ENCODE results near the gene SH2D4B.

Gene SH2D4B

GRCh38 chr10:80585812-80586211 lies 48.1 kb downstream of the SH2D4B start:
- TF ChIP-seq CTCF (IDR thresholded peaks at IDR 0.05) = no peak
- Histone ChIP-seq H2AFZ (no peak overlapping the region), H3K9me3 (ENCODE audit: control insufficient read depth, low read length) (no peaks in the 10 kb centered on the region), H3K79me2 (no peaks in the 10 kb centered on the region), H3K4me1 (no peaks in the 10 kb centered on the region), H3K36me3 (ENCODE audit: control insufficient read depth, insufficient read depth, low read length) (no peaks in the 10 kb centered on the region), H3K4me2 (ENCODE audit: low read length) (no peak overlapping the region), H3K9ac (no peak overlapping the region), H3K27me3 (ENCODE audit: control insufficient read depth, insufficient read depth, low read length) (no peaks in the 10 kb centered on the region), H3K27ac (no peak overlapping the region), H3K4me3 (ENCODE audit: low read depth, low read length) (no peak overlapping the region)

GRCh38 chr10:80588546-80588945 lies 50.8 kb downstream of the SH2D4B start:
- H3K4me1 ChIP-seq = no peaks in the 10 kb centered on the region
- no peak overlapping the region for H2AFZ ChIP-seq
- no peak overlapping the region for H3K9ac ChIP-seq
- no peaks in the 10 kb centered on the region for H3K79me2 ChIP-seq
- H3K36me3 ChIP-seq (ENCODE audit: control insufficient read depth, insufficient read depth, low read length) = no peaks in the 10 kb centered on the region
- no peaks in the 10 kb centered on the region for H3K9me3 ChIP-seq (ENCODE audit: control insufficient read depth, low read length)
- H3K27me3 ChIP-seq (ENCODE audit: control insufficient read depth, insufficient read depth, low read length) = no peaks in the 10 kb centered on the region
- no peak overlapping the region for H3K4me2 ChIP-seq (ENCODE audit: low read length)
- no peak overlapping the region for H3K27ac ChIP-seq
- no peak for TF ChIP-seq CTCF (IDR thresholded peaks at IDR 0.05)
- H3K4me3 ChIP-seq (ENCODE audit: low read depth, low read length) = no peak overlapping the region

- Histone ChIP-seq H3K27me3 (ENCODE audit: control insufficient read depth, insufficient read depth, low read length) (no peaks in the 10 kb centered on the region), H3K9ac (no peak overlapping the region), H3K4me2 (ENCODE audit: low read length) (no peak overlapping the region), H2AFZ (no peak overlapping the region), H3K79me2 (no peaks in the 10 kb centered on the region), H3K4me3 (ENCODE audit: low read depth, low read length) (no peak overlapping the region), H3K36me3 (ENCODE audit: control insufficient read depth, insufficient read depth, low read length) (no peaks in the 10 kb centered on the region), H3K9me3 (ENCODE audit: control insufficient read depth, low read length) (no peaks in the 10 kb centered on the region), H3K4me1 (no peaks in the 10 kb centered on the region), H3K27ac (no peak overlapping the region)
- no peak for TF ChIP-seq CTCF (IDR thresholded peaks at IDR 0.05)
Measured at GRCh38 chr10:80589726-80590373, 52.1 kb downstream of the SH2D4B start.

GRCh38 chr10:80590585-80591125 lies 53.0 kb downstream of the SH2D4B start:
- Histone ChIP-seq H3K9ac (no peak overlapping the region), H3K4me3 (ENCODE audit: low read depth, low read length) (no peak overlapping the region), H3K79me2 (no peaks in the 10 kb centered on the region), H3K9me3 (ENCODE audit: control insufficient read depth, low read length) (no peaks in the 10 kb centered on the region), H2AFZ (no peak overlapping the region), H3K4me2 (ENCODE audit: low read length) (no peak overlapping the region), H3K4me1 (no peaks in the 10 kb centered on the region), H3K27me3 (ENCODE audit: control insufficient read depth, insufficient read depth, low read length) (no peaks in the 10 kb centered on the region), H3K36me3 (ENCODE audit: control insufficient read depth, insufficient read depth, low read length) (no peaks in the 10 kb centered on the region), H3K27ac (no peak overlapping the region)
- no peak for TF ChIP-seq CTCF (IDR thresholded peaks at IDR 0.05)
